GM12878 (cell line): Measurements from ENCODE around the gene TRIM25.

Experiments used
- CTCF ChIP-seq, 3 experiments: IDR thresholded peaks in 2 of 3; conservative IDR thresholded peaks in 1 of 3; 2 replicates each; pipeline ENCODE4 v1.5.1; 2011; ENCODE audit warnings: low read depth in 3 of 3, low read length in 3 of 3, mild to moderate bottlenecking in 3 of 3, control low read depth in 2 of 3, moderate library complexity in 2 of 3, inconsistent platforms in 1 of 3, mixed read lengths in 1 of 3; ENCODE audit not compliant: control insufficient read depth in 2 of 3, insufficient read depth in 1 of 3; ENCODE audit errors: extremely low read depth in 1 of 3
- NFIC ChIP-seq: IDR thresholded peaks from 2 replicates; pipeline ENCODE4 v1.6.1; 2012; ENCODE audit warnings: low read depth, mild to moderate bottlenecking, inconsistent platforms, low read length, moderate library complexity
- POLR2A ChIP-seq: IDR thresholded peaks from 2 replicates; pipeline ENCODE4 v1.6.1; 2011; ENCODE audit warnings: low read depth, mild to moderate bottlenecking, low read length
- TF ChIP-seq, protein P1 (sequence below): fragments of 150-350 bp; IDR thresholded peaks from 2 replicates; pipeline ENCODE4 v1.6.1; 2016; ENCODE audit warnings: low read depth, low read length

GRCh38 chr17:56887105-56887504, 26.7 kb downstream of the TRIM25 start:
- TF ChIP-seq, protein P1, sequence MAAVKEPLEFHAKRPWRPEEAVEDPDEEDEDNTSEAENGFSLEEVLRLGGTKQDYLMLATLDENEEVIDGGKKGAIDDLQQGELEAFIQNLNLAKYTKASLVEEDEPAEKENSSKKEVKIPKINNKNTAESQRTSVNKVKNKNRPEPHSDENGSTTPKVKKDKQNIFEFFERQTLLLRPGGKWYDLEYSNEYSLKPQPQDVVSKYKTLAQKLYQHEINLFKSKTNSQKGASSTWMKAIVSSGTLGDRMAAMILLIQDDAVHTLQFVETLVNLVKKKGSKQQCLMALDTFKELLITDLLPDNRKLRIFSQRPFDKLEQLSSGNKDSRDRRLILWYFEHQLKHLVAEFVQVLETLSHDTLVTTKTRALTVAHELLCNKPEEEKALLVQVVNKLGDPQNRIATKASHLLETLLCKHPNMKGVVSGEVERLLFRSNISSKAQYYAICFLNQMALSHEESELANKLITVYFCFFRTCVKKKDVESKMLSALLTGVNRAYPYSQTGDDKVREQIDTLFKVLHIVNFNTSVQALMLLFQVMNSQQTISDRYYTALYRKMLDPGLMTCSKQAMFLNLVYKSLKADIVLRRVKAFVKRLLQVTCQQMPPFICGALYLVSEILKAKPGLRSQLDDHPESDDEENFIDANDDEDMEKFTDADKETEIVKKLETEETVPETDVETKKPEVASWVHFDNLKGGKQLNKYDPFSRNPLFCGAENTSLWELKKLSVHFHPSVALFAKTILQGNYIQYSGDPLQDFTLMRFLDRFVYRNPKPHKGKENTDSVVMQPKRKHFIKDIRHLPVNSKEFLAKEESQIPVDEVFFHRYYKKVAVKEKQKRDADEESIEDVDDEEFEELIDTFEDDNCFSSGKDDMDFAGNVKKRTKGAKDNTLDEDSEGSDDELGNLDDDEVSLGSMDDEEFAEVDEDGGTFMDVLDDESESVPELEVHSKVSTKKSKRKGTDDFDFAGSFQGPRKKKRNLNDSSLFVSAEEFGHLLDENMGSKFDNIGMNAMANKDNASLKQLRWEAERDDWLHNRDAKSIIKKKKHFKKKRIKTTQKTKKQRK = no peak
- no peak for TF ChIP-seq NFIC
- TF ChIP-seq POLR2A = no peak
- TF ChIP-seq CTCF (IDR thresholded peaks at IDR 0.05 in 2 of 3, conservative IDR thresholded peaks at IDR 0.05 in 1 of 3; ENCODE audit: control insufficient read depth in 2 of 3, extremely low read depth in 1 of 3, insufficient read depth in 1 of 3, low read depth in 3 of 3, low read length in 3 of 3) = no peak
